Left renal pelvis (tissue), 4 donors: Measurements from ENCODE around the gene FGF9. TPM values are rescaled to one million over a fixed set of nuclear protein-coding genes. Genes with fewer than 3 reads are reported as not detected.

Experiments used
- DNase-seq, 4 donors: peaks; one replicate each; pipeline ENCODE4 v3.0.0-alpha.2; 2013; ENCODE audit warnings: low read depth in 4 of 4, low spot score in 3 of 4
- polyA plus RNA-seq, 4 donors: library from polyadenylated mRNA; unstranded; fragments of 120-200 nt; gene quantifications; one replicate each; pipeline ENCODE4 v1.2.1, GENCODE V29; 2013; ENCODE audit not compliant: insufficient read length in 4 of 4

FGF9 gene
- polyA plus RNA-seq, 4 donors: 5.7 to 23.9 (median 17.5) TPM

DNA sequence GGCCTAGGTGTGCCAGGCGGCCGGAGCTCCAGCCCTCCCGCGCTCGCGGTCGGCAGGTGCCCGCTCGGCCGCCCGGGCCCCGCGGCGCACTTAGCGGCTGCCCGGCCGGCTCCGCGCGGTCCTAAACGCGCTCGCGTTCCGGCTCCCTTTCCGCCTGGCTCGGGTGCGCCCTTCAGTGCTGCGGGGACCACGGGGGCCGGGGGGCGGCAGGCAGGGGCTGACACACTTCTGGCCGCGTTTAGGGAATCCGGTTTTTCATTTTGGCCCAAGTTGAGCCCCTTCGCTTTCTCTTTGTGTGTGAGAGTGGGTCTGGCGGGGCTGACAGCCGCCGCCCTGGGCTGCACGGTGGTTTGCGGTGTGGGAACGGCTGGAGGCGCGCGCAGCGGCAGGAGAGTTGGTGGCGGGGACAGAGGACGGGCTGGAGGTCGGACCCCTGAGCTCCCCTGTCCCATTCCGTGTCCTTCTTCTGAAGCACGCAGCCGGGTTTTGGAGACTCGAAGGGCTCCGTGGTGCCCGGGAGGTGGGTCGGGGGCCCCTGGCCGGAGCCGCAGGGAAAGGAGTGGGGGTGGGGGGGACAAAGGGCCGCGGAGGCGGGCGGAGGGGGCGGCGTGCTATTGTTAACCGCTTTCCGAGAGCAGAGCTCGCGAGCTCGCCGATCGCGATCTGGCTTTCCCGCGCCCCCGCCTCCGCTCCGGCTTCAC, 3.1 kb downstream of the FGF9 start:
- peak in 1 of 4 donors; percentile 8 for DNase-seq

DNA sequence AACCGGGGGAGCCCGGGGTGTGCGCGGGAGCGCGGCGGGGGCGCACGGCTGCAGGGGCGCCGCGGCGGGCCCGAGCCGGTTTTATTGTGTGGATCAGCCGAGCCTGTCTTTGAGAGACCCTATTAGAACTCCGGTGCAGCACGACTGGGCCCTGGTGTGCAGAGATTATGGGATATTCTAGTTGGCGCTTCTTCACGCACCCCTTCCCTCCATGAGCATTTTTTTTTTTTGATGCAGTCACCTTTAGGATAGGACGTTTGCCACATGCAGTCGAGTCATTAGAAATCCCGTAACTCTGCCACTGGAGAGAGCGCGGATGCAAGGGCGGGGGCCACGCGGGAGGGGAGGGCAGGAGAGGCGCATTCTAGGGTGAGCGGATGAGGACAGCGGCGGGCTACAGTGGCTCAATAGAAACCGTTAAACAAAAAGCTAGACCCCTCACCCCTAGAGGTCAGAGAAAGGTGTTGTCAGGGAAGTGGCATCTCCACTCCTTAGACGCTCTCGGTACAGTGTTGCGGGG, 3.7 kb downstream of the FGF9 start:
- DNase-seq: no peak

DNA sequence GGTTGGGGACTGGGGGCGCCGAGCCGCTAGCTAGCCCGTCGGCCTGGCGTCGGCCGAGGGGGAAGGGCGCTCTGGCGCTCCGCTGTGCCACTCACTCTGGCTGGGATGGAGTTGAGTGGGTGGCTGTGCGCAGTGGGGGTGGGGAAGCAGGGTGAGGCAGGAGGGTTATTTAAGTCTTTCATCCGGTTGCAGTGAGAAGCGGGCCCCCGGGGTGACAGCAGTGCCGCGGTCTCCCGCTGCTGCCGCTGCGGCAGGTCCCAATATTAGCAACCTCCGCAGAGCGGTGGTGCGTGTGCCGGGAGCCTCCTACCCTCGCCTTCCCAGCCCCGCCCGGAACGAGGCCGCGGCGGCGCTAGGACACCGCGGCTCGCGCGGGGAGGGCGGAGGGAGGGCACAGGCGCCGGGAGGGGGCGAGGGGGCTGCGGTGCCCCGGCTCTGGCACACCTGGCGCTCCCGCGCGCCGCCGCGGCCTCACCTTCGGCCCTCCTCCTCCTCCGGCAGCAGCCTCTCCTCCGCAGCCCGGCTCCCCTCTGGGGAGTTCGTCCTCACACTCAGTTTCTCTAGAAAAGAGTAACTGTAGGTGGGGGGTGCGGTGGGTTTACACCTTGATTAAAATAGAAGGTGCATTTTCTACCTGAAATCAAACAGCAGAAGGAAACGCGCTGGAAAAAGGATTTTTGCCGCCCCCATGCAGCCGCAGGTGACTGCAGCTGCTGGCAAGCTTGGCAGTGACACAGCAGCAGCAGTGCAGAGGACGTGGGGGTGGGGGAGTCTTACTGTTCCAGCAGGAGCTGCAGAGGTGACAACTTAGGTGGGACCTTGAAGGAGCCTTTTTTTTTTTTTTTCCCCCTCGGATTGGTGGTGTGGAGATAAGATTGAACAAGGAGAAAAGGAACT, 4.5 kb downstream of the FGF9 start:
- peak in 1 of 4 donors; percentile 18 for DNase-seq

DNA sequence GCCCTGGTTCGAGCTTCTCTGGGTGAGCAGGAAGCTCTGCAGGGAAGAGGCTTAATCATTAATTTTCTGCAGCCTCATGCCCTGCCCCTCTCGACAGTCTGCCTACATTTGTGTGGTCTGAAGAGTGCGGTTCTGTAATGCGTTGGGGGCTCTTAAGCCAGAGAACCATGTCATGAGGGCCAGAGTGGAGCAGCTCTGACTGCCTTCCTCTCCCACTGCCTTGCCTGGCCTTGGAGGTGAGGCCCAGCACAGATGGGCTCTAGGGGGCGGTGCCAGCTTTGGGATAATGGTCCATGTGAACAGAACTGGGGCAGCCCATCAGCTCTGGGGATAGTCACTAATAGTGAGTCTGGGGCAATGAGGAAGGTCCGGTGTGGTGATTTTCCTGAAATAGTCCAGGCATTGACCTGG, 5.7 kb downstream of the FGF9 start:
- peak in 1 of 4 donors; percentile 12 for DNase-seq

DNA sequence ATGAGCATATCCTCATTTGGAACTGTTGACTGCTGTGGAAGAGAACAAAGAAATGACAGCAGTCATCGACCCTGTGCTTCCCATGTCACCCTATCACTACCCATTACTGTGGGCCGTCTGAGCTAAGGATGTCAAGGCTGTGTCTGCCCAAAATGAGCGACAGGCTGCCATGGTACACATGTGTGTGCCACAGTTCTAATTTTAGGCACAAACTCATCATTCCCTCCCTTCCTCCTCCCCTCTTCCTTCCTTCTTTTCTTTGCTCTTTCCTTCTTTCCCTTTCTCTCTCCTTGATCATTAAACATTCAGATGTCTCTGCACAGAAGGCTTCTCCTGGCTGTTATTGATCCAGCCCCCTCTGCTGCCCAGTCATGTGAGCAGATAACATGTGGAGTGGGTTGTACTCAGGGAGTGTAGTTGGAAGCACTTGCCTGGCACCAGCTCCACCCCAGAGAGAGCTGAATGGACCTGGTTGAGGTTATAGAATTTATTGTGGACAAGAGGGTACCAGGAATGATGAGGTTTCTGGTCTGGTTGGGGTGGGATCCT, 6.3 kb downstream of the FGF9 start:
- DNase-seq: no peak

DNA sequence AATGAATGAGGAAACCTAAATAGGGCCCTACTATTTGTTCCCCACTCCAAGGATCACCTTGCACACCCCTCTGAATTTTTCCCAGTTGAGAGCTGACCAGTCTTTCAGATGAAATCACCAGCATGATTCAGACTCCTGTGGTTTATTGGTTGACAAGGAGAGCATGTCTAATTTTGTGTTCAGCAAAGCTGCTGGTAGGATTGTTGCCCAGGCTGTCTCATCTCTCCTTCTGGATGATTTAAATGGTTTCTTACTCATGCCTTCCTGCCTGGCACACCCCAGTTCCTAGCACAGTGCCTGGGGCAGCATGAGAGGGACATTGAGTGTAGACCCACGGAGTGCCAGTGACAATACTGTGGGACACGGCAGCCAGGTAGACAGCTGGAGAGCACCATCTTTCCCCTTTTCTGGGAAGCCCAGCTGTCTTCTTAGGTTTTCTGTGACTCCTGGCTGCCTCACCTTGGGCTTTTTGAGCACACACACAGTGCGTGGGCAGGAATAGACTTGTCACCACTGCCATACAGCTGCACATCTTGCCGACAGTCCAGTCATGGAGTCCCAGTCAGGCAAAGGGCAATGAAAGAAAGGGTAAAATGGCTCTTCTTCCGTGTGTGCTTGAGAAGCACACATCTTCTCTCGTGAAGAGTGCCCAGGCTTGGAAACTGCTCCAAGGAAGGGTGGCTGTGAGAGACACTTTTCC, 12.3 kb downstream of the FGF9 start:
- DNase-seq: no peak

DNA sequence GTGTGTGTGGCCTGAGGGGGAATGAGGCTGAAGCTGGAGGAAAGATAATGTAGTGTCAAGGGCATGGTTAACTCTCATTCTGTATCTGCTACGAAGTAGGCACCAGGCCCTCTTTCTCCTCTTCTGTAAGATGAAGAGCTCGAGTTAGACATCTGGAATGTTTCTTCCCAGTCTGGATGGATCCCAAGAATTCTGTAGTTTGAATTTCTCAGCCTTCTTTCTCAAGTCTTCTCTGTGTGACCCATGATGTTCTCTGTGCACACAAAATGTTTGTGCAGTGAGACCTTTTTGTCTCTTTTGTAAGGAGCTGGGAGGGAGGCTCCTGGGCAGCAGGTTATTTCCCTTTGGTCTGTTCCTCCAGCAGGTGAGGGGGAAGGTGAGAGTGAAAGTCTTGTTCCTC, 13.7 kb downstream of the FGF9 start:
- no peak for DNase-seq

DNA sequence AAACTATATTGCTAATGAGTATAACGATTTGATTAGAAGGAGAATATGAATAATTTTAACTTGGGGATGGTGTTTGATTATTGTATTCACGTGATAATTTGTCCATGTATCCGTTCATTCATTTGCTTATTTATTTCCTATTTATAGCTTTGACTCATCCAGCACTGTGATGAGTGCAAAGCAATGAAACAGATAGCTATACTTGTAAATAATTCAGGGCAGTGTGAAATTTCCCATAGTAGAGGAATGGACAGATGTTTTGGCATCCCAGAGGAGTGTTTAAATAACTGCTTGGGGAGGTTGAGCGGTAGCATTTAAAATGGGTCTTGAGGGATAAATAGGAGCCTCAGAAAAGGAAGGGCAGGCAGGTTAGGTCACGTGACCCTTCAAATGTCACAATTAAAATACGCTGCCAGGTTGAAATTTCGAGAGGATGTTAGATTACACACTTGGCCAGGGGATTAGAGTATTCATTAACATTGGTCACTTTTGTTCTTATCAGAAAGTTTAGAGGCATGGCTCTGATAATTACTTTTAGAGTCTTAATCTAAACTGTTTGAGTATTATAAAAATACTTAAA, 14.7 kb downstream of the FGF9 start:
- DNase-seq: no peak

DNA sequence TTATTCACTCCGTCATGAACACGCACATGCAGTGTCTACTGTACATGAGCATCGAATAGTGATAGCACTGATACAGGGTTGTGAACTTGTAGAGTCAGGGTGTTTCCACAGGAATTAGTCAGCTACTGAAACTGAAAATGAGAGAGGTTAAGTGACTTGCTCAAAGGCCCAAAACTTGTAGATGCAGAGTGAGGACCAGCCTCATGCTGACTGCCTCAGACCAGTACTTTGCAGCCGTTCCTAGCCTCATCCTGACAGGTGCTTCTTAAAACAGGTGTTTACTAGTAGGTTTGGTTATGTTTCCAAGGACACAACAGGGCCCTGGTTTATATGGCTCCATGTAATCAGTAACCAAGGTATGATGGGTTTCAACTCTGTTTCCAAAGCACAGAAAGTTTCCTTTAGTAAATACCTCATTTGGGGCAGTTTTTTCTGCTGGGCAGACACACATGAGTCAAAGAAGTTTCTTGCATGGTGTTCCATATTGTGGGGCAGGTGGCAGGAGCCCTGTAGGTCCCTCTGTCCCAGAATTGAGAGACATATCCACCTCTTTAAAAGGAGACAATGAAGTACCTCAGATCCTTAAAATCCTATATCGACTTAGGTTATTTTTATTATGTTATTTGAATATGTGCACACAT, 16.0 kb downstream of the FGF9 start:
- DNase-seq: no peak

DNA sequence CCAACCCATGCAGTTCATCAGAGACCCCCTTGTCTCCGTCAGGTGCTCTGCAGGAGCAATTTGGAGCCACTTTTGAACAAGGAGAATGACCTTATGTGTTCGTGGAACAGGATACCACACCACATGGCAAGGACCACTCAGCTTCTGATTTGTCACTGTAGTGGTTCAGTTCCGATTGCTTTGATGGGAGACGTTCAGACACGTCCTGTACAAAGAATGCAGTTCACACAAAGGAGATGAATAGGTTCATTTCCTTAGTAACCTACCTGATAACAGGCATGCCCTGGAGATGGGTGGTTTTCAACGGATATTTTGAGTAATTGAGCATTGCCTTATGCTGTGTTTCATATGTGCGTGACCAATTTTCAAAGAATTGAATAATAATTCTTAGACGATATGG, 17.2 kb downstream of the FGF9 start:
- DNase-seq: no peak

DNA sequence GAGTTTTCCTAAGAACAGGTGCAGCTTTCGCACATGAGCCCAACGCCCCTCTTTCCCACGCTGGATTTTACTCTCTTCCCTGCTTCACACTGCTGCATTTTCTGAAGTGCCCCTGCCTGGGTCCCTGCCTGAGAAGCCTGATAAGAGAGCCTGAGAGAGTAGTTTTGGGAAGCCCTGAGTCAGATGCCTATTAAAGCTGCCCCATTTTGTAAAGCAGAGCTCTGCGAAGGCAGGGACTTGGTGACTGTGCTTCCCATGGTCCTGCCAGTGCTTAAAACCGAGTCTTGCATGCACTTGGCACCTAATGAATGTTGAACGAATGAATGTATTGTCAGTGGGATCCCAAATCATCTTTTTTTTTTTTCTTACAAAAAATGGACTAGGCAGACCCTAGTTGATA, 18.2 kb downstream of the FGF9 start:
- DNase-seq: no peak

DNA sequence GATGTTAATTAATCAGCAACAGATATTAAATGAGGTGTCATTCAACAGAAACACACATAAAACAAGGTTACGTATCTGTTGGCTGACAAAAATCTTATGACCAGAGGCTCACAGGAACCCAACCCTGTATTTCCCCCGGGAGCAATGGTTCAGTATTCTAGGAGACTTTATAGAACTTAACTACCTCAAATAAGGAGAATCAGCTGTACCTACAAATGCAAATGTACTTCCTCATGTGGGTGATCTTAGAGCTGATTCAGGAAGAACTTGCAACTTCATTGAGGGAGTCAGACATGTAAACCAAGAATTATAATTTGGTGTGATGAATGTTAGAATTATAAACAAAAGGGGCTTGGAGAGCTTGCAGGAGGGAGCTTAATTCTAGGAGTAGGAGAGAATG, 20.1 kb downstream of the FGF9 start:
- no peak for DNase-seq

DNA sequence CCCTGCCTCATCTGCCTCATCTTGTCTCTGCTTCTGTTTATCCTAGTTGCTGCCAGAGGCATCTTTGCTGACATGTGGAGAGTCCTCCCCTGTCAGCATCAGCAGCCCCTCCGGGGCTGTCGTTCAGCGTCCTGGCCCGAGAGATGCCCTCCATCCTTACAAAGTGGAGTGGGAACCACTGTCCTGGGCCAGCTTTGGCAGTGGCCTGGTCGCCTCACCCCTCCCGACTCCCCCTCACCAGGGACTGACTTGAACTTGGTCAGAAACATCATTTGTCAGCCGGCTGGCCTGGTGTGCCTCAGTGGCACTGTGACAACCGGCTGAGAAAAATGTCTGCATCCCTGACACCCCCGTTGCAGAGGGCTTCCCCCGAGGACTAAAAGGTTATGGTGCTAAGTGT, 20.6 kb downstream of the FGF9 start:
- DNase-seq: no peak

DNA sequence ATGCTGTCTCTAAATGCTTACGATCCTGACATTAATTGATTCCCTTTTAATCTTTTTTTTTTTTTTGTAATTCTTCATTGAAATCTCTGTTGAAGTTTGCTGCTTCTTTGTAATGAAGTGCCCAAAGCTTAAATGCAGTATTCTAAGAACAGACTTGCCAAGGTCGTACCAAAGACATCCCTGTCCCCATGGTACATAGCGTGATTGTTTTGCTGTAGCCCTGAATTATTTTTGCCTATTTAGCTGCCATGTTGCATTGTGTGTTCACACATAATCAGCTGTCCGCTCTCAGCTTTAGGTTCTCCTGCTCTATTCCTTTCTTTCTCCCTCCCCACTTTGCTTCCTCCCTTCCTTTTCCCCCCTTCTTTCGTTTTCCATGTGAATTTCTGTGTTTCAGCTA, 21.1 kb downstream of the FGF9 start:
- DNase-seq: no peak

DNA sequence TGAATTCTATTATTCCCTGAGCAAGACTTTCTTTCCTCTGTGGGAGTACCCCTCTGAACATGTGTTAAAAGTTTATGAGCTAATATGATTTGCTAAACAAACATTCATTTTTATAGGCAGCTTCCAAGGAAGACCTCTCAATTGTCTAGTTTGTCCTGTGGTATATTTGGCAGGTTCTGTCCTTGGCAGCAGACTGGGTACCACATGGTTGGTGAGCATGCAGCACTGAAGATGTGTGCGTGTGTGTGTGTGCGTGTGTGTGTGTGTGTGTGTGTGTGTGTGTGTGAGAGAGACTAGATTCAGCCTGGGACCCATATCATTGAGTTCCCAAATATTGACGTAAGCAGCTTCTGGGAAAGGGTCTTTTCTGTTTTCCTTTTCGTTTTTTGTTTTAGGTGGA, 24.0 kb downstream of the FGF9 start:
- DNase-seq: no peak

DNA sequence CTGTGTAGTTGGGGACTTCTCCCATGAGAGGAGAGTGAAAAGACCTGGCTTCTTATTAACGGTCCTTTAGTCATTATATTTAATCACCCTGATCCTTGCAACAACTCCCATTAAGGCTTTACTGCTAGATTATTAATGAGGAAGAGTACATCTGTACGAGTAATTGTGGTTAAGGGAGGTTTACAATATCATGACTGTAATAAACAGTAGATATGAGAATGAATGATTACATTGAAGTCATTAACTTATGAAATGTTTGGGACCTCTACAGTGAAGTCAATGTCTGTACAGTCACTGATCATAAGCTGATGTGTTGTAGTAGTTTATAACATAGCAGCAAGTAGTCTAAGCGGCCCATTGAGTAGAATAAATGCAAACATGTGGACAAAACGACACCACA, 24.7 kb downstream of the FGF9 start:
- no peak for DNase-seq

DNA sequence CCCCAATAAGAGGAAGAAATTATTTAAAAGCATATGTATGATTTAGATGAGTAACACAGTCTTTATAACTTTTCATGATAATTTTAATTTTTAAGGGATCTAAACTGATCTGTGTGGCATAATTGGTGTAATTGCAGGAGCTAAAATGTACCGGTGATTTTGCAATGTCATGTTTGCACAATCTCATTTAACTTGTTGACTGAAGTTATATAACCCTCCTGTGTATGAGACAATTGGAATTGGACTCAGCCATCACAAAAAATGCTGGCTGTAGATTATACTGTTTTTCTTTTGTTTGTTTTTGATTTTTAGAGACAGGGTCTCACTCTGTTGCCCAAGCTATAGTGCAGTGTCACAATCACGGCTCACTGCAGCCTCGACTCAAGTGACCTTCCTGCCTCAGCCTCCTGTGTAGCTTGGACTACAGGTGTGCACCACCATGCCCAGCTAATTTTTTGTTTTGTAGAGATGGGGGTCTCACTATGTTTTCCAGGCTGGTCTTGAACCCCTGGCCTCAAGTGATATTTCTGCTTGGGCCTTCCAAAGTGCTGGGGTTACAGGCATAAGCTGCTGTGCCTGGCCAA, 26.1 kb downstream of the FGF9 start:
- no peak for DNase-seq

DNA sequence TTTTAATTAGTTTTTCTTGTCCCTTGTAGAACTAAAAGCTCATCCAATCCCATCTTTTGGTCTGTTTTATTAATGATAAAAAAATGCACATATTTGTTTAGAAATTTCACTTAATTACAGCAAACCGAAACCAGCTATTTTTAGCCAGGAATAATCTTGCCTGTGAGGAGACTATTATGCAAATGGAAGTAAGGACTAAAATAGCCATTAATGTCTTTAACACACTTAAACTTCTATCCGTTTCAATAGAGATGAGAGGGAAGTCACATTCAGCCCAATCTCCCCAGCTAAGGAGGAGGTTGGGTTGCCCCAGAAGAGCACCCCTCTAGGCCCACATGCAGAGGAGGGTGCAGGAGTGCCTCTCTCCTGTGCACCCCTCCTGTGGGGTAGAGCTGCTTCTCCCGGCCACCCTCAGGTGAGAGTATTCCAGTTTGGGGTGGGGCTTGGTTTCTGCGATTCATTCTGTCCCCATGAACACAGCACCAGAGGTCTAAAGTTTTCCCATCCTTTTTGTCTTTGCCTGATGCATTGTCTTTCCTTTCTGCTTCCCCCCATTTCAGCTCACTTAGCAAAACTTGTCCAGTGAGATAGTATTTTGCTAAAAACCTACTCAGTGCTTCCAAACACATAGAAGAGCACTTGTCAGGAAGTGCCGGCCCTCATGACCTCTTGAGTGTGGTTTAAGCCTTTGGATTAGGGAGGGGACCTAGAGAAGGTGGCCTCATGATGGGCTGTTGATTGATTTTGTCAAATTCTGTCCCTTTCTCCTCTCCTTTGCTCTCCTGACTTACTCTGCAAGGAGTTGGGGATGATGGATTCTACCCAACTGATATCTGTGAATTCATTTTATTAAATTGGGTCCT, 28.2 kb downstream of the FGF9 start:
- no peak for DNase-seq

DNA sequence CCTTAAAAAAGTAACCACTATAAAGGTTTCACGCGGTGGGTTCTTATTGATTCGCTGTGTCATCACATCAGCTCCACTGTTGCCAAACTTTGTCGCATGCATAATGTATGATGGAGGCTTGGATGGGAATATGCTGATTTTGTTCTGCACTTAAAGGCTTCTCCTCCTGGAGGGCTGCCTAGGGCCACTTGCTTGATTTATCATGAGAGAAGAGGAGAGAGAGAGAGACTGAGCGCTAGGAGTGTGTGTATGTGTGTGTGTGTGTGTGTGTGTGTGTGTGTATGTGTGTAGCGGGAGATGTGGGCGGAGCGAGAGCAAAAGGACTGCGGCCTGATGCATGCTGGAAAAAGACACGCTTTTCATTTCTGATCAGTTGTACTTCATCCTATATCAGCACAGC, 30.6 kb downstream of the FGF9 start:
- DNase-seq: no peak
